SU-DHL-6 (cell line): ENCODE results near the gene TMEM129.

Source experiments
- EZH2phosphoT487 ChIP-seq: fragments of 200-600 bp; sonication (generic), shearing (Covaris generic); conservative IDR thresholded peaks from 2 replicates; pipeline ENCODE4 v1.6.1; 2018; ENCODE audit warnings: mild to moderate bottlenecking, antibody characterized with exemption, low read length, moderate library complexity, mixed read lengths
- TF ChIP-seq, protein P1 (sequence below): fragments of 200-600 bp; sonication (generic); IDR thresholded peaks from one replicate; pipeline ENCODE4 v1.5.1; 2017; ENCODE audit warnings: antibody characterized with exemption, mild to moderate bottlenecking, low read length, moderate library complexity; ENCODE audit not compliant: insufficient read depth, poor library complexity, severe bottlenecking

DNA sequence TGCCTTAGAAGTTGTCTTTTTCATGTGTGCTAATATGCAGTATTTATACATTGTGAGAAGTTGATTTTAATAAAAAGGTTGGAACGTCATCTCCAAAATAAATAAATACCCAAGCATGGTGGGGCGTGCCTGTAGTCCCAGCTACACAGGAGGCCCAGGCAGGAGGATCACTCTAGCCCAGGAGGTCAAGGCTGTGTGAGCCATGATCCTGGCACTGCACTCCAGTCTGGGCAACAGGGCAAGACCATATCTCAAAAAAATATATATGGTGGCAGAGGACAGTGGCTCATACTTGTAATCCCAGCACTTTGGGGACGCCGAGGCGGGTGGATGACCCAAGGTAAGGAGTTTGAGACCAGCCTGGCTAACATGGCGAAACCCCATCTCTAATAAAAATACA, 15.4 kb downstream of the TMEM129 start:
- TF ChIP-seq EZH2phosphoT487: no peak
- TF ChIP-seq, protein P1, sequence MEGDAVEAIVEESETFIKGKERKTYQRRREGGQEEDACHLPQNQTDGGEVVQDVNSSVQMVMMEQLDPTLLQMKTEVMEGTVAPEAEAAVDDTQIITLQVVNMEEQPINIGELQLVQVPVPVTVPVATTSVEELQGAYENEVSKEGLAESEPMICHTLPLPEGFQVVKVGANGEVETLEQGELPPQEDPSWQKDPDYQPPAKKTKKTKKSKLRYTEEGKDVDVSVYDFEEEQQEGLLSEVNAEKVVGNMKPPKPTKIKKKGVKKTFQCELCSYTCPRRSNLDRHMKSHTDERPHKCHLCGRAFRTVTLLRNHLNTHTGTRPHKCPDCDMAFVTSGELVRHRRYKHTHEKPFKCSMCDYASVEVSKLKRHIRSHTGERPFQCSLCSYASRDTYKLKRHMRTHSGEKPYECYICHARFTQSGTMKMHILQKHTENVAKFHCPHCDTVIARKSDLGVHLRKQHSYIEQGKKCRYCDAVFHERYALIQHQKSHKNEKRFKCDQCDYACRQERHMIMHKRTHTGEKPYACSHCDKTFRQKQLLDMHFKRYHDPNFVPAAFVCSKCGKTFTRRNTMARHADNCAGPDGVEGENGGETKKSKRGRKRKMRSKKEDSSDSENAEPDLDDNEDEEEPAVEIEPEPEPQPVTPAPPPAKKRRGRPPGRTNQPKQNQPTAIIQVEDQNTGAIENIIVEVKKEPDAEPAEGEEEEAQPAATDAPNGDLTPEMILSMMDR: no peak
